ENCODE results near the gene FANCE. TPM values are rescaled to one million over a fixed set of nuclear protein-coding genes. Genes with fewer than 3 reads are reported as not detected.
A peak's percentile ranks its signal among the peaks of the same experiment; 100 is the strongest.

The FANCE gene
- polyA plus RNA-seq, 3 donors, result 1.8 to 3.0 (median 2.9) TPM

DNA sequence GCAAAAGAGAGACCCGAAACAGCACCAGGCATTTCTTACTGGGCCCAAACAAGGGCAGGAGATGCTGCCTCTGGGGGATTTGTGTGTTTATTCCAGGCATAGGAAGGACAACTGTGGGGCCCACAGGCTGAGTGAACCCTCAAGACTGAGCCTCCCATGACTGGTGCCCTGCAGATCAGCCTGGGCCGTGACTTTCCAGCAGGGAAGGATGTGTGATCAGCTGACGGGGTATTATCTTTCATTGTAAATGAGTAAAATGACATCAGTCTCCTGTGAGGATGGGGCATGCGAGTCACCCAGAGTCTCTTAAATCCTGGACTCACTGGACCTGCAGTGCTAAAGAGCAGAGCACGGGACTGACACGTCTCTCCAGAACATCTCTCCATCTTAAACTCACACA, 48.6 kb downstream of the FANCE start:
- Histone ChIP-seq H3K36me3 (replicated peaks in 1 of 2; ENCODE audit: control insufficient read depth in 1 of 2, insufficient read depth in 2 of 2, low read length in 2 of 2) (no peaks in the 10 kb centered on the region), H3K27ac (ENCODE audit: low read depth in 1 of 2, low read length in 2 of 2) (no peak overlapping the region), H3K4me3 (replicated peaks in 1 of 3; ENCODE audit: low read depth in 2 of 3, low read length in 3 of 3) (no peak overlapping the region), H2AFZ (ENCODE audit: insufficient read depth, low read depth, low read length, poor library complexity, severe bottlenecking) (no peak overlapping the region), H3K9me3 (replicated peaks in 1 of 2; ENCODE audit: control insufficient read depth in 1 of 2, insufficient read depth in 1 of 2, low read length in 2 of 2) (peaks cover 0 to 8% of the 10 kb centered on the region in 2 donors), H3K9ac (ENCODE audit: insufficient read depth, low read length, poor library complexity, severe bottlenecking) (no peak overlapping the region), H3K79me2 (ENCODE audit: insufficient read depth, low read length) (no peaks in the 10 kb centered on the region), H4K20me1 (ENCODE audit: insufficient read depth, low read length) (no peaks in the 10 kb centered on the region), H3K4me2 (replicated peaks; ENCODE audit: extremely low read depth, low read length, poor library complexity, severe bottlenecking) (no peak overlapping the region), H3K27me3 (ENCODE audit: control insufficient read depth in 2 of 2, insufficient read depth in 2 of 2, low read length in 2 of 2) (peaks cover 29 to 70% of the 10 kb centered on the region in 2 donors), H3K4me1 (ENCODE audit: control insufficient read depth in 1 of 2, insufficient read depth in 2 of 2, low read length in 2 of 2) (peaks cover 11 to 14% of the 10 kb centered on the region in 2 donors)
- no peak for DNase-seq
- no peak for TF ChIP-seq CTCF (IDR thresholded peaks at IDR 0.05)
- Mint-ChIP-seq H3K27ac (no peak overlapping the region), H3K27me3 (ENCODE audit: low read depth in 3 of 3) (peaks cover 70 to 94% (median 74%) of the 10 kb centered on the region in 3 donors), H3K4me1 (peaks cover 11% of the 10 kb centered on the region), H3K9me3 (peaks cover 0 to 15% (median 7%) of the 10 kb centered on the region in 7 donors), H3K4me3 (peak overlapping the region in 1 of 2 donors; percentile 52), H3K36me3 (peaks cover 2 to 5% of the 10 kb centered on the region in 2 donors)
- 100% methylated on average over 2 of the region's 6 CpGs for WGBS (ENCODE audit: insufficient coverage)
- intact Hi-C loops (cut with micrococcal nuclease), result no loop called here

DNA sequence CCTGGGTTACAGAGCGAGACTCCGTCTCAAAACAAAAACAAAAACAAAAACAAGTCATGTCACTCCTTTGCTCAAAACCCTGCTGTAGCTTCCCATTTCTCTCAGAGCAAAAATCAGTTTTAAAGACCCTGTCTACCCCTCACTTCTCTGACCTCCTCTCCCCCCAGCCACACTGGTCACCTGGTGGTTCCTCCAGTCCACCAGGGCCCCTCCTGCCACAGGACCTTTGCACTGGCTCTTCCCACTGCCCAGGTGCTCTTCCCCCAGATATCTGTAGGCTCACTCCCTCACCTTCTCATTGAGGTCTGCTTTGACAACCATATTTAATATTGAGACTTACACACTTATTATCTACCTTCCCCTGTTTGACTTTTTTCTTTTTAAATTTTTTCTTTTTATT, 49.6 kb downstream of the FANCE start:
- peaks cover 0 to 12% (median 7%) of the 10 kb centered on the region in 7 donors for H3K9me3 Mint-ChIP-seq
- H3K4me1 ChIP-seq (ENCODE audit: control insufficient read depth in 1 of 2, insufficient read depth in 2 of 2, low read length in 2 of 2), result peaks cover 11 to 14% of the 10 kb centered on the region in 2 donors
- H3K36me3 Mint-ChIP-seq, result peaks cover 2 to 5% of the 10 kb centered on the region in 2 donors
- WGBS (ENCODE audit: insufficient coverage), result 100% methylated on average over 2 of the region's 2 CpGs
- peaks cover 25 to 67% of the 10 kb centered on the region in 2 donors for H3K27me3 ChIP-seq (ENCODE audit: control insufficient read depth in 2 of 2, insufficient read depth in 2 of 2, low read length in 2 of 2)
- peaks cover 67 to 89% (median 70%) of the 10 kb centered on the region in 3 donors for H3K27me3 Mint-ChIP-seq (ENCODE audit: low read depth in 3 of 3)
- no peak overlapping the region for H3K4me2 ChIP-seq (replicated peaks; ENCODE audit: extremely low read depth, low read length, poor library complexity, severe bottlenecking)
- H4K20me1 ChIP-seq (ENCODE audit: insufficient read depth, low read length), result no peaks in the 10 kb centered on the region
- DNase-seq, result no peak
- peak overlapping the region in 1 of 2 donors; percentile 60 for H3K4me3 Mint-ChIP-seq
- no peaks in the 10 kb centered on the region for H3K79me2 ChIP-seq (ENCODE audit: insufficient read depth, low read length)
- no peak overlapping the region for H3K9ac ChIP-seq (ENCODE audit: insufficient read depth, low read length, poor library complexity, severe bottlenecking)
- peaks cover 11% of the 10 kb centered on the region for H3K4me1 Mint-ChIP-seq
- intact Hi-C loops (cut with micrococcal nuclease), result no loop called here
- H2AFZ ChIP-seq (ENCODE audit: insufficient read depth, low read depth, low read length, poor library complexity, severe bottlenecking), result no peak overlapping the region
- no peak overlapping the region for H3K27ac ChIP-seq (ENCODE audit: low read depth in 1 of 2, low read length in 2 of 2)
- no peak for TF ChIP-seq CTCF (IDR thresholded peaks at IDR 0.05)
- peaks cover 0 to 4% of the 10 kb centered on the region in 2 donors for H3K9me3 ChIP-seq (replicated peaks in 1 of 2; ENCODE audit: control insufficient read depth in 1 of 2, insufficient read depth in 1 of 2, low read length in 2 of 2)
- no peaks in the 10 kb centered on the region for H3K36me3 ChIP-seq (replicated peaks in 1 of 2; ENCODE audit: control insufficient read depth in 1 of 2, insufficient read depth in 2 of 2, low read length in 2 of 2)
- H3K4me3 ChIP-seq (replicated peaks in 1 of 3; ENCODE audit: low read depth in 2 of 3, low read length in 3 of 3), result no peak overlapping the region
- no peak overlapping the region for H3K27ac Mint-ChIP-seq

Measured in CD14-positive monocyte (primary cell).